ENCODE measurements around the gene HSD11B2.

DNA sequence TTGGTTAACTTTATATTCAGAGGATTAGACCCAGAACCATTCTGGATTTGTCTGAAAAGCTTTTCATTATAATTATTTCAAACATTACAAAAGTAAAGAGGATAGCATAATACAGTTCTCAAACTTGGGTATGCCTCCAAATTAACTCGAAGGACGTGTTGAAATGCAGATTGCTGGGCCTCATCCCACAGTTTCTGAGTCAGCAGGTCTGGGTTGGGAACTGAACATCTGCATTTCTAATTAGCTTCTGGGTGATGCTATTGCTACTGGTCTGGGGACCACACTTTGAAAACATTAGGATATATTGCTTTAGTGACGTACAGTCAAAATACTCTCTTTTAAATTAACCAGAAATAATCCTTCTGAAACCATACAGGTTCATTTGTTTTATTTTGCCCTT is 47.6 kb upstream of the HSD11B2 start:
- TF ChIP-seq, protein P1, sequence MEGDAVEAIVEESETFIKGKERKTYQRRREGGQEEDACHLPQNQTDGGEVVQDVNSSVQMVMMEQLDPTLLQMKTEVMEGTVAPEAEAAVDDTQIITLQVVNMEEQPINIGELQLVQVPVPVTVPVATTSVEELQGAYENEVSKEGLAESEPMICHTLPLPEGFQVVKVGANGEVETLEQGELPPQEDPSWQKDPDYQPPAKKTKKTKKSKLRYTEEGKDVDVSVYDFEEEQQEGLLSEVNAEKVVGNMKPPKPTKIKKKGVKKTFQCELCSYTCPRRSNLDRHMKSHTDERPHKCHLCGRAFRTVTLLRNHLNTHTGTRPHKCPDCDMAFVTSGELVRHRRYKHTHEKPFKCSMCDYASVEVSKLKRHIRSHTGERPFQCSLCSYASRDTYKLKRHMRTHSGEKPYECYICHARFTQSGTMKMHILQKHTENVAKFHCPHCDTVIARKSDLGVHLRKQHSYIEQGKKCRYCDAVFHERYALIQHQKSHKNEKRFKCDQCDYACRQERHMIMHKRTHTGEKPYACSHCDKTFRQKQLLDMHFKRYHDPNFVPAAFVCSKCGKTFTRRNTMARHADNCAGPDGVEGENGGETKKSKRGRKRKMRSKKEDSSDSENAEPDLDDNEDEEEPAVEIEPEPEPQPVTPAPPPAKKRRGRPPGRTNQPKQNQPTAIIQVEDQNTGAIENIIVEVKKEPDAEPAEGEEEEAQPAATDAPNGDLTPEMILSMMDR (IDR thresholded peaks at IDR 0.05; ENCODE audit: borderline replicate concordance, extremely low read depth, low read length, poor library complexity, severe bottlenecking): no peak
- TF ChIP-seq EZH2 (IDR thresholded peaks at IDR 0.05; ENCODE audit: borderline replicate concordance, low read depth, low read length, severe bottlenecking): no peak

All from DND-41 (cell line).